Right kidney (tissue), 1 donor: ENCODE results near the gene CDH23.

Experiments used
- DNase-seq: peaks from one replicate; pipeline ENCODE4 v3.0.0-alpha.2; 2016

Gene CDH23

GRCh38 chr10:71763352-71764127 is 366.8 kb downstream of the CDH23 start:
- DNase-seq: no peak

GRCh38 chr10:71765176-71765904 is 368.6 kb downstream of the CDH23 start:
- DNase-seq: no peak

- no peak for DNase-seq
Measured at GRCh38 chr10:71765906-71766716, 369.4 kb downstream of the CDH23 start.

GRCh38 chr10:71766717-71767419 is 370.1 kb downstream of the CDH23 start:
- DNase-seq: no peak

GRCh38 chr10:71767420-71768035 is 370.8 kb downstream of the CDH23 start:
- DNase-seq: no peak

GRCh38 chr10:71769279-71769823 is 372.6 kb downstream of the CDH23 start:
- no peak for DNase-seq

- no peak for DNase-seq
Measured at GRCh38 chr10:71770255-71770654, 373.5 kb downstream of the CDH23 start.

GRCh38 chr10:71770789-71771188 is 374.1 kb downstream of the CDH23 start:
- no peak for DNase-seq

- no peak for DNase-seq
Measured at GRCh38 chr10:71771204-71771603, 374.5 kb downstream of the CDH23 start.

GRCh38 chr10:71771821-71772617 is 375.3 kb downstream of the CDH23 start:
- DNase-seq: no peak

- DNase-seq: no peak
Measured at GRCh38 chr10:71772832-71773220, 376.1 kb downstream of the CDH23 start.

GRCh38 chr10:71773221-71773971 is 376.7 kb downstream of the CDH23 start, which contains the start of gene VSIR:
Gene VSIR, minus strand, starts transcription at chr10:71773520. Its CDS starts 81 bp downstream, at chr10:71773439.
- peak; percentile 86 for DNase-seq

GRCh38 chr10:71774916-71775702 is 378.4 kb downstream of the CDH23 start:
- no peak for DNase-seq

- DNase-seq: no peak
Measured at GRCh38 chr10:71776481-71776925, 379.8 kb downstream of the CDH23 start.

GRCh38 chr10:71777213-71777985 is 380.7 kb downstream of the CDH23 start:
- no peak for DNase-seq

GRCh38 chr10:71778071-71778825 is 381.5 kb downstream of the CDH23 start:
- DNase-seq: no peak

- no peak for DNase-seq
Measured at GRCh38 chr10:71779641-71780040, 382.9 kb downstream of the CDH23 start.
